K562 (cell line): Measurements from ENCODE around the gene CAMK2A. TPM values are rescaled to one million over a fixed set of nuclear protein-coding genes. Genes with fewer than 3 reads are reported as not detected.

ENCODE experiments used
- ATAC-seq: fragments of 200-7000 bp; cut with Tn5 transposase; 3 replicates; pipeline ENCODE4 v1.9.1; 2020; ENCODE audit warnings: moderate library complexity
- BruUV-seq: library from RNA; stranded (reverse); fragments of 400-500 nt; replicated peaks from 2 replicates; lab custom pipeline; 2021; lab: Mats Ljungman, UMichigan
- CTCF ChIA-PET: fragments of 300-600 bp; formaldehyde crosslinking; extraction: SDS; loops from one replicate; lab custom pipeline; 2021; ENCODE audit warnings: low intra/inter-chr PET ratio; lab: Yijun Ruan, JAX
- POLR2A ChIA-PET: fragments of 300-600, 350-650 bp; sonication (Branson Sonifier 250); formaldehyde crosslinking; extraction: SDS; loops from one replicate; lab custom pipeline; 2021; ENCODE audit warnings: antibody characterized with exemption, inconsistent platforms; lab: Yijun Ruan, JAX
- DNase-seq, 4 experiments: peaks; one replicate each; pipeline versions ENCODE4 v3.0.0 to v3.0.0-alpha.2; 2011 to 2018; ENCODE audit warnings: low spot score in 3 of 4, mixed read lengths in 3 of 4; ENCODE audit errors: extremely low read depth in 1 of 4
- FAIRE-seq: peaks from 2 replicates; lab custom pipeline; 2011; peaks lifted over from hg19 to GRCh38; lab: Jason Lieb, UNC
- H2AFZ ChIP-seq: 2 replicates; pipeline ENCODE4 v1.6.0; 2011; ENCODE audit warnings: low read depth, low read length, control low read depth, inconsistent platforms
- H3K27ac ChIP-seq: fragments of 200-600 bp; 3 replicates; pipeline ENCODE4 v1.8.0; 2011; ENCODE audit warnings: low read depth, mild to moderate bottlenecking, control low read depth, inconsistent platforms, low read length, moderate library complexity, mixed read lengths; ENCODE audit errors: extremely low read depth
- H3K27me3 ChIP-seq, 2 experiments: fragments of 300-600 bp in 1 of 2; 2 replicates in 1 of 2; 3 replicates in 1 of 2; pipeline versions ENCODE4 v1.6.0 to v1.8.0; 2011; ENCODE audit warnings: inconsistent platforms in 2 of 2, low read length in 2 of 2, mild to moderate bottlenecking in 1 of 2, mixed read lengths in 1 of 2, moderate library complexity in 1 of 2; ENCODE audit not compliant: control insufficient read depth in 2 of 2, insufficient read depth in 2 of 2
- H3K36me3 ChIP-seq: fragments of 300-600 bp; 3 replicates; pipeline ENCODE4 v1.8.0; 2011; ENCODE audit warnings: mild to moderate bottlenecking, low read length, inconsistent platforms; ENCODE audit not compliant: control insufficient read depth, insufficient read depth
- H3K4me1 ChIP-seq, 2 experiments: fragments of 200-600 bp in 1 of 2; replicated peaks in 1 of 2; 2 replicates in 1 of 2; 3 replicates in 1 of 2; pipeline versions ENCODE4 v1.5.1 to v1.8.0; 2011; ENCODE audit warnings: inconsistent platforms in 2 of 2, low read length in 2 of 2, mild to moderate bottlenecking in 1 of 2, mixed read lengths in 1 of 2, moderate library complexity in 1 of 2; ENCODE audit not compliant: control insufficient read depth in 2 of 2, insufficient read depth in 2 of 2
- H3K4me2 ChIP-seq: 2 replicates; pipeline ENCODE4 v1.6.1; 2011; ENCODE audit warnings: low read length, control low read depth, inconsistent platforms, mixed read lengths; ENCODE audit not compliant: insufficient read depth
- H3K4me3 ChIP-seq: fragments of 200-600 bp; sonication (generic), shearing (Covaris generic); 2 replicates; pipeline ENCODE4 v1.5.1; 2016; ENCODE audit warnings: control low read depth, inconsistent platforms
- H3K79me2 ChIP-seq: fragments of 200-600 bp; 3 replicates; pipeline ENCODE4 v1.8.0; 2011; ENCODE audit warnings: low read length, inconsistent platforms; ENCODE audit not compliant: control insufficient read depth, insufficient read depth
- H3K9ac ChIP-seq, 2 experiments: 2 replicates each; pipeline versions ENCODE4 v1.6.0 to v1.6.1; 2011; ENCODE audit warnings: low read depth in 2 of 2, low read length in 2 of 2, control low read depth in 1 of 2, inconsistent platforms in 1 of 2, mild to moderate bottlenecking in 1 of 2, mixed read lengths in 1 of 2; ENCODE audit not compliant: insufficient read depth in 1 of 2
- H3K9me1 ChIP-seq: one replicate; pipeline ENCODE4 v1.6.0; 2011; ENCODE audit warnings: inconsistent platforms, mild to moderate bottlenecking, low read length, moderate library complexity; ENCODE audit not compliant: control insufficient read depth, insufficient read depth
- H3K9me3 ChIP-seq: replicated peaks from 2 replicates; pipeline ENCODE4 v1.5.1; 2011; ENCODE audit warnings: low read depth, low read length, inconsistent platforms; ENCODE audit not compliant: control insufficient read depth, insufficient read depth
- H4K20me1 ChIP-seq: replicated peaks from 2 replicates; pipeline ENCODE4 v1.6.1; 2011; ENCODE audit warnings: low read length, inconsistent platforms, mixed read lengths; ENCODE audit not compliant: control insufficient read depth, insufficient read depth
- FOXK2 ChIP-seq, 2 experiments: fragments of 450-650 bp; IDR thresholded peaks in 1 of 2; conservative IDR thresholded peaks in 1 of 2; 2 replicates each; pipeline ENCODE4 v1.6.1; 2016; ENCODE audit warnings: low read depth in 2 of 2, mild to moderate bottlenecking in 1 of 2
- RAD21 ChIP-seq, 2 experiments: fragments of 250-450 bp in 1 of 2; fragments of 450-650 bp in 1 of 2; sonication (Bioruptor Pico) in 1 of 2; formaldehyde crosslinking in 1 of 2; IDR thresholded peaks in 1 of 2; conservative IDR thresholded peaks in 1 of 2; 2 replicates each; pipeline versions ENCODE4 v1.4.0 to v1.8.0; 2020 to 2022; ENCODE audit warnings: mild to moderate bottlenecking in 2 of 2, moderate library complexity in 1 of 2
- WGBS: fragments of 100-300 bp; shearing (Covaris generic); methylation state at CpG from one replicate; pipeline ENCODE4 v1.1.6; 2016; ENCODE audit warnings: low coverage, mixed read lengths; ENCODE audit not compliant: insufficient coverage; ENCODE audit errors: missing lambda C conversion rate; 5-methylcytosine and 5-hydroxymethylcytosine counted together
- in situ Hi-C: fragments of 300-500 bp; cut with MboI; formaldehyde crosslinking; loops from 4 replicates; pipeline ENCODE4 v1.15.0; 2018; ENCODE audit warnings: inconsistent platforms, mixed read lengths
- intact Hi-C: fragments of 100-400 bp; cut with micrococcal nuclease; formaldehyde crosslinking; loops from 2 replicates; pipeline ENCODE4 v1.14.2; 2022
- polyA plus RNA-seq, 8 experiments: library from polyadenylated mRNA; depleted of rRNA in 4 of 8; stranded (reverse) in 5 of 8; unstranded in 3 of 8; fragments of >200 nt; fragmentation: Nextera tagmentation in 2 of 8; fragmentation: Illumina TruSeq in 1 of 8; extraction: Ambion mirVana in 2 of 8; extraction: Trizol in 1 of 8; gene quantifications; 2 replicates each; pipeline versions ENCODE4 v1.2.1 to v1.2.3, GENCODE V29; 2011 to 2014; ENCODE audit warnings: inconsistent platforms in 1 of 8, missing spikeins in 1 of 8
- total RNA-seq, 7 experiments: library from RNA; depleted of rRNA in 6 of 7; stranded (reverse); fragments of >200 nt in 6 of 7; fragmentation: Illumina TruSeq in 2 of 7; extraction: Trizol in 2 of 7; gene quantifications; 2 replicates each; pipeline versions ENCODE4 v1.2.1 to v1.2.3, GENCODE V29; 2011 to 2021; ENCODE audit warnings: low replicate concordance in 1 of 7
- TF ChIP-seq, protein P1 (sequence below), 3 experiments: IDR thresholded peaks in 2 of 3; conservative IDR thresholded peaks in 1 of 3; 2 replicates each; pipeline ENCODE4 v1.5.1; 2011 to 2012; ENCODE audit warnings: low read length in 3 of 3, mild to moderate bottlenecking in 3 of 3, control low read depth in 2 of 3, improper control_type of control experiment in 1 of 3, inconsistent platforms in 1 of 3, low read depth in 1 of 3, mixed read lengths in 1 of 3, moderate library complexity in 1 of 3; ENCODE audit not compliant: insufficient read depth in 2 of 3
- TF ChIP-seq, protein P2 (sequence below), 2 experiments: fragments of 450-650 bp; formaldehyde crosslinking in 1 of 2; IDR thresholded peaks; 2 replicates each; pipeline versions ENCODE4 v1.4.0 to v1.6.1; 2014 to 2020; ENCODE audit warnings: mild to moderate bottlenecking in 2 of 2, borderline replicate concordance in 1 of 2, low read depth in 1 of 2

The CAMK2A gene
- total and polyA plus RNA-seq, 9 of the 15 experiments (the other 6 are each of a cell fraction or from before 2014, with no cell fraction given), result 0.01 to 0.18 (median 0.04) TPM; not detected in 6

DNA sequence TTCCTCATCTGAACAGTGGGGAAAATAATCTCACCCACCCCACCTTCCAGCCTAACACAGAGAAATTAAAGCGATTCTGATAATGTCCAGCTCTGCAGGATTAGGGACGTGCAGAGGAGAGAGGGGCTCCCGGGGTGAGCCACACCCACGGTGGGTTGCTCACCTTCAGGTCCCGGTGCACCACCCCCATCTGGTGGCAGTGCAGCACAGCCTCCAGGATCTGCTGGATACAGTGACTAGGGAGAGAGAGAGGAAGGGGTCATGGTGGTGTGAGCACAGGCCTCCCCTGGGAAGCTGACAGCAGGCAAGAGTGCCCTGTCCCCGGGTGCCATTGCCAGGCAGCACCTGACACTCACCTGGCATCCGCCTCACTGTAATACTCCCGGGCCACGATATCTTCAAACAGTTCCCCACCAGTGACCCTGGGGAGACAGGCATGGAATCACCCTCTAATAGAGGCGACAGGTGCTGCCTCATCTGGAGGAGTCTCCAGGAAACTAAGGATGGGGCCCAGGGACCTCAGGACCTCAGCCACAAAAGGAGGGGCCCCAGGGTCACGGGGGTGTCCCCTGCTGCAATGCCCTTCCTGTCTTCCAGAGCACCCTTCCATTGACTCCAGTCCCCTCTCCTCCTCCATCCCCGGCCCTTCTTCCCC is 33.0 kb downstream of the CAMK2A start:
- intact Hi-C loops, result loop anchor here (1.0 kb wide), 1 partner anchor 95 kb away; no protein-coding TSS in a partner anchor
- ChIA-PET CTCF (no interaction called here), POLR2A (interaction anchor here (1.1 to 1.4 kb wide), 2 partner anchors 10 to 14 kb away, joined by 3 read pairs; no protein-coding TSS in a partner anchor)

More for the DNA sequence above, 33.0 kb downstream of the CAMK2A start:
- no peaks in the 10 kb centered on the region for H3K36me3 ChIP-seq
- H3K9ac ChIP-seq, result no peak overlapping the region
- FAIRE-seq (no peak), ATAC-seq (peak; percentile 79), DNase-seq (peak; percentile 28 to 49 (median 46))
- H4K20me1 ChIP-seq, result peaks cover 12% of the 10 kb centered on the region; the same call in 1 of the 2 replicates
- H3K4me3 ChIP-seq, result no peak overlapping the region
- in situ Hi-C loops, result no loop called here
- H3K9me3 ChIP-seq, result no peaks in the 10 kb centered on the region
- no peaks in the 10 kb centered on the region for H3K9me1 ChIP-seq
- no peak overlapping the region for H3K4me2 ChIP-seq
- no peaks in the 10 kb centered on the region for H3K4me1 ChIP-seq
- no peak overlapping the region for H3K27ac ChIP-seq
- H3K27me3 ChIP-seq, result peaks cover 12 to 42% of the 10 kb centered on the region in 2 experiments
- no TSS peak for BruUV-seq
- no peak for TF ChIP-seq FOXK2 (conservative IDR thresholded peaks at IDR 0.05 in 1 of 2, IDR thresholded peaks at IDR 0.05 in 1 of 2; ENCODE audit: low read depth in 2 of 2)
- TF ChIP-seq, protein P1, sequence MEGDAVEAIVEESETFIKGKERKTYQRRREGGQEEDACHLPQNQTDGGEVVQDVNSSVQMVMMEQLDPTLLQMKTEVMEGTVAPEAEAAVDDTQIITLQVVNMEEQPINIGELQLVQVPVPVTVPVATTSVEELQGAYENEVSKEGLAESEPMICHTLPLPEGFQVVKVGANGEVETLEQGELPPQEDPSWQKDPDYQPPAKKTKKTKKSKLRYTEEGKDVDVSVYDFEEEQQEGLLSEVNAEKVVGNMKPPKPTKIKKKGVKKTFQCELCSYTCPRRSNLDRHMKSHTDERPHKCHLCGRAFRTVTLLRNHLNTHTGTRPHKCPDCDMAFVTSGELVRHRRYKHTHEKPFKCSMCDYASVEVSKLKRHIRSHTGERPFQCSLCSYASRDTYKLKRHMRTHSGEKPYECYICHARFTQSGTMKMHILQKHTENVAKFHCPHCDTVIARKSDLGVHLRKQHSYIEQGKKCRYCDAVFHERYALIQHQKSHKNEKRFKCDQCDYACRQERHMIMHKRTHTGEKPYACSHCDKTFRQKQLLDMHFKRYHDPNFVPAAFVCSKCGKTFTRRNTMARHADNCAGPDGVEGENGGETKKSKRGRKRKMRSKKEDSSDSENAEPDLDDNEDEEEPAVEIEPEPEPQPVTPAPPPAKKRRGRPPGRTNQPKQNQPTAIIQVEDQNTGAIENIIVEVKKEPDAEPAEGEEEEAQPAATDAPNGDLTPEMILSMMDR (IDR thresholded peaks at IDR 0.05 in 2 of 3, conservative IDR thresholded peaks at IDR 0.05 in 1 of 3; ENCODE audit: insufficient read depth in 2 of 3, low read depth in 1 of 3, low read length in 3 of 3), result peak; percentile 50 to 55 (median 51); a peak in 4 of 6 replicates
- TF ChIP-seq, protein P2, sequence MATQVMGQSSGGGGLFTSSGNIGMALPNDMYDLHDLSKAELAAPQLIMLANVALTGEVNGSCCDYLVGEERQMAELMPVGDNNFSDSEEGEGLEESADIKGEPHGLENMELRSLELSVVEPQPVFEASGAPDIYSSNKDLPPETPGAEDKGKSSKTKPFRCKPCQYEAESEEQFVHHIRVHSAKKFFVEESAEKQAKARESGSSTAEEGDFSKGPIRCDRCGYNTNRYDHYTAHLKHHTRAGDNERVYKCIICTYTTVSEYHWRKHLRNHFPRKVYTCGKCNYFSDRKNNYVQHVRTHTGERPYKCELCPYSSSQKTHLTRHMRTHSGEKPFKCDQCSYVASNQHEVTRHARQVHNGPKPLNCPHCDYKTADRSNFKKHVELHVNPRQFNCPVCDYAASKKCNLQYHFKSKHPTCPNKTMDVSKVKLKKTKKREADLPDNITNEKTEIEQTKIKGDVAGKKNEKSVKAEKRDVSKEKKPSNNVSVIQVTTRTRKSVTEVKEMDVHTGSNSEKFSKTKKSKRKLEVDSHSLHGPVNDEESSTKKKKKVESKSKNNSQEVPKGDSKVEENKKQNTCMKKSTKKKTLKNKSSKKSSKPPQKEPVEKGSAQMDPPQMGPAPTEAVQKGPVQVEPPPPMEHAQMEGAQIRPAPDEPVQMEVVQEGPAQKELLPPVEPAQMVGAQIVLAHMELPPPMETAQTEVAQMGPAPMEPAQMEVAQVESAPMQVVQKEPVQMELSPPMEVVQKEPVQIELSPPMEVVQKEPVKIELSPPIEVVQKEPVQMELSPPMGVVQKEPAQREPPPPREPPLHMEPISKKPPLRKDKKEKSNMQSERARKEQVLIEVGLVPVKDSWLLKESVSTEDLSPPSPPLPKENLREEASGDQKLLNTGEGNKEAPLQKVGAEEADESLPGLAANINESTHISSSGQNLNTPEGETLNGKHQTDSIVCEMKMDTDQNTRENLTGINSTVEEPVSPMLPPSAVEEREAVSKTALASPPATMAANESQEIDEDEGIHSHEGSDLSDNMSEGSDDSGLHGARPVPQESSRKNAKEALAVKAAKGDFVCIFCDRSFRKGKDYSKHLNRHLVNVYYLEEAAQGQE (IDR thresholded peaks at IDR 0.05; ENCODE audit: borderline replicate concordance), result peak; percentile 41; the same call in 1 of the 2 replicates
- TF ChIP-seq, protein P2 (CRISPR knock-in tag; IDR thresholded peaks at IDR 0.05; ENCODE audit: low read depth), result no peak
- peak; percentile 35 to 58; a peak in 3 of 4 replicates for TF ChIP-seq RAD21 (CRISPR knock-in tag; conservative IDR thresholded peaks at IDR 0.05 in 1 of 2, IDR thresholded peaks at IDR 0.05 in 1 of 2)
- TF ChIP-seq, all 486 proteins: peak for 3
- Histone ChIP-seq H2AFZ (no peak overlapping the region), H3K79me2 (no peaks in the 10 kb centered on the region)
- under 1% methylated on average over 12 of the region's 12 CpGs for WGBS
